ENCODE results near the gene TMEM132D.

The TMEM132D gene

DNA sequence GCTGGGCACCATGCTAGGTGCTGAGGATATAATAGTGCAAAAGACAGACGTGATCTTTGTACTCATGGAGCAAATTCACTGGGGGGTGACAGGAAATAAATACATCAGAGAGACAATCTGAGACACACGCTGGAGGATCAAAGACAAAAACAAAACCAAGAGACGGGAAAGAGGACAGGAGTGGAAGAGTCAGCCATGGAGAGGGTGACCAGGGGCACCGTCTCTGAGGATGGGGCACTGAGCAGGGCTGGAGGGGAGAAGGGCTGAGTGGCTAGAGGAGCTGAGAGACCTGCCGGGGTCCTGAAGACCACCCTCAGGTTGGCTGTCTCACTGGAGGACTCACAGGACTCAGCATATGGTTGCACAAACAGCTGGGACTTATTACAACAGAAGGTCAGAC, 81.9 kb downstream of the TMEM132D start:
- no peak for DNase-seq

DNA sequence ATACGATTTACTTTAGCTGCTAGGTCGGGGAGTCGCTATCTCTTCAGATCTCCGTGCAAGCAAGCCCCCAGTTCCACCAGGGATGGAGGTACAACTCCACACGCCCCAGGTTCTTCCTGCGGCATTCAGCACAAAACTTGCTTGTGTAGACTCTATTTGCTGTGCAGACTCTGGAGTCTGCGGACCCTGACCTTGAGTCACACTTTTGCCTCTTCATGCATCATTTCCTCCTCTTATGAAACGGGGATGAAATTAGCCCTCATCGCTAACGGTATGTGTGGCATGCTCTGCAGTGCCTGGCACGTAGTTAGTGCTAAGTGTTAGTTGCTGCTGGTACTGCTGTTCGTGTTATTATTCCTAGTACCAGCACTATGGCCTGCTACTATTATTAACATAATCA, 84.4 kb downstream of the TMEM132D start:
- no peak for DNase-seq

DNA sequence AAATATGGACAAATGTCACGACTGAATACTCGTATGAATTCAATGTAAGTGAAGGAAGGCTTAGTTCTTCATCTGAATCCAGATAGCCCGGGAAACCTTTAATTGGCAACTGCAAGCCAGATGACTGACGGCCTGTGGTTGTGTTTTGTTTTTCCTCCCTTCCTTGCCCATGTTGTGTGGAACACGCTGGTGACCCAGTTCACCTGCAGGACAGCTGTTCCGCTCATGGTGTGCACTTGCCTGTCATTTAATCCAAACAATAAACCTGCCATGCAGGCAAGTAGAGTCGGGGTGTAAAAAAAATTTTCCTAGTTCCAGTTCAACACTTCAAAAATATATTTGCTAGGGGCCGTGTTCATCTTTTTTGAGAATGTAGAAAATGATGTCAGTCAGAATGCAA, 88.0 kb downstream of the TMEM132D start:
- DNase-seq: peak; percentile 33 to 34

DNA sequence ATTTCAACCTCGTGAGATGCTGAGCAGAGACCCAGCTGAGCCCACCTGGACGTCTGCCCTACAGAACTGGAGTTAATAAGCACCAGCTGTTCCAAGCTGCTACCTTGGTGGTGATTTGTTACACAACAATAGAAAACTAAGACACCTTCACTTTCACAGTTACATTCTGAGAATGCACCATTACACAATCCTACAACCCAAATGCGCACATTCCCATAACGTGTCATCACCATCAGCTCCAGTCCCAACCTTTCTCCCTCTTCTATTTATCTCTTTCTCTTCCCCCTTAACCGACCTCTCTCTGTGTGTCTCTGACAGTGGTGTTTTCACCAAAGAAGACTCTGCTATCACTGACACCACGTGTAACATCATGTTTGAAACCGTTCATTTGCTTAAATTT, 91.9 kb downstream of the TMEM132D start:
- no peak for DNase-seq

DNA sequence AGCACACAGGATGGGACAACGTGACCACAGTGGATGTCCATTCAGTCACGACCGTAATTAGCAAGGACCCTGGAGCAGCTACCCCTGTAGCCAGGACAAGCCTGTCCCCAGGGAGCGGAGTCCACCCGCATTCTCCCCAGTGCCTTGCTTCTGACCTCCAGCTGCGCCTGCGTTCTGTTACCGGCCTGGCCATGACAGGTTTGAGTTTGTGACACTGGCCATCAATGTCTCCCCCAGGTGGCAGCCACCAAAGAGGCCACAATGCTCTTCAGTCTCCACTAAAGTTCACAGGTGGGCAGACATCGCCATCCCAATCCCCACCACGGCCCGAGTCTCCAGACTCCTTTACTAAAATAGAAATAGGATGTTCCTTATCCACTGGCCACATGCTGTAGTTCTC, 96.7 kb downstream of the TMEM132D start:
- DNase-seq: no peak

DNA sequence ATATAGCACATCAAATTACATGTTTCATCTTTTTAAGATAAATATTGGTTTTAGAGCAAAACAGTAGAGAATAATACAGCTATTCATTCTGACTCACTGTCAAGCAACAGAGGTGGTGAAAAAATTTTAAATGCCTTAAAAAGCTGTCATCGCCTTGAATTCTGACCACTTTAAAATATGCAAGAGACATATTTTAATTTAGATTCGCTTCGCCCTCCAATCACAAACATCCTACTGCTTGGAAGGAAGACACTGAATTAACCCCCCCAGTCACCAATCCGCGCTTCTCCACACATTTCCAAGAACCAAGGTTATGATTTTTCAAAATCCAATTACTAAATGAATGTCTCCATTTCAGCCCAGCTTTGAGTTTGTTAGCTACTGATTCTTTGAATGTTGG, 112.4 kb downstream of the TMEM132D start:
- DNase-seq: no peak

DNA sequence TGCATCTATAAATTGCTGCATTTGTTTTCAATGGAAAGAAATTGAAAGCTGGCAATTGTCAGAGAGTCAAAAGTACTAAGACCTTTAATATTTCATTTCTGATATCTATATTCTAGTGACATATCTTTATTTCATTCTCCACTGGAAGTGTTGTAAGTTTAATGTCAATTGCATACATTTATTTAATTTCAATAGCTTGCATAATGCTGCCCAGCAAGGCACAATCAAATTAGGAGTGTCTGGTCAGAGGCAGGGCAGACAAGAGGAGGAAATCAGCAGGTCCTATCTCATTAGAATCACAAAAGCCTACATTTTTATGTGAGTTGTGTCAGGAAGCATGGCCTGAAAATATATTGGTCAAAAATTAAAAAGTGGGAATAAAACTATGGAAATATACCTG, 112.9 kb downstream of the TMEM132D start:
- DNase-seq: no peak

DNA sequence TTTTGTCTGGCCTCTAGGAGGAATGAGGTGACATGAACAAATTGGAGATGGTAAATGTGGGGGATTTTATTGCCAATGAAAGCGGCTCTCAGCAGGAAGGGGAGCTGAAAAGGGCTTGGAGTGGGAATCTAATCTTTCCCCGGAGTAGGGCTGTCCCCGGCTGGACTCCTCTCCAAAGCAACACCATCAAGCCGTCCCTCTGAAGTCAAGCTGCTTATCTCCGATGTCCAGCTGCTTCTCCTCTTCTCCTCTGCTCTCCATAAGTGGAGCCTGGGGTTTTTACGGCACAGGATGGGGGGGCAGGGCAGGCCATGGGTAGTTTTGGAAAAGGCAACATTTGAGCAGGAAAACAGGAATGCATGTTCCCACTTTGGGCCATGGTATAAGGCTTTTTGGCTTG, 113.5 kb downstream of the TMEM132D start:
- no peak for DNase-seq

DNA sequence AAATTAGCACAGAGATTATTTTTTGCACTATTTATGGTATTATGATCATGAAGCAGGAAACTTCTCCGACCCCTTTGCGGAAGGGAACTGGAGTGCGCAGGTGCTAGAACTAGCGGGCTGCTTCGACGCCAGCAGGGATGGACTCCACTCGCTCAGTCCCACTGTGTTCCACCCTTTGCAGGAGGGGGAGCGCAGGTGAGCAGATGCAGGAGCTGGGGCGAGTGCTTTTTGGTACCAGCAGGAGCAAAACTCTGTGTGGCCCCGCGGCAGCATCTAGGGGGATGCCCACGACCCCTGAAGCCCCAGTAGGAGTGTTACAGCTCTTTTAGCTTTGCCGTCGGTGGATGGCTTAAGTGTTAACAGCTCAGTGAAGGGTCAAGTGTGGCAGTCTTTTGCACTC, 113.9 kb downstream of the TMEM132D start:
- no peak for DNase-seq

DNA sequence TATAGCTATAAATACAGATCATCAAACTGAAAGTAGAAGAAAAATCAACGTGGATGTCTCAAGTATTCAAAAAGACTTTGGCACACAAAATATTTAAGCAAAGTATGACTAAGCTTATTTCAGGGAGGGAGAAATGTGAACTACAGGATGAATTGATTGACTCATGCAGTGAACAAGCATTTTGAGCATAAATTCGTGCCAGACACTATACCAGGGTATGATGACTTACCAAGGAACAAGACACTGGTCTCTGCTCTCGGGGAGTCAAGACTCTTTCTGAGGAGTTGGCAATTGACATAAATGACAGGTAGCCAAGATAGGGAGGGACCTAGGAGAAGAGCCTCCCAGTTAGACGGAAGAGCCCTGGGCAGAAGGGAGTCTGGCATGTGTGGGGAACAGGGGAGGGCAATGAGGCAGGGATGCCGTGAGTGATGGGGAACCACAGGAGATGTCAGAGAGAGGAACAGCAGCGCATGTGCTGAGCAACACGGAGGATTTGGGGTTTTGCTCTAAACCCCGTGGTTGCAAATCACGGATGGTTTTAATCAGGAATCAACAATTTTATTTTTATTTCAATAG, 115.2 kb downstream of the TMEM132D start:
- DNase-seq: no peak

DNA sequence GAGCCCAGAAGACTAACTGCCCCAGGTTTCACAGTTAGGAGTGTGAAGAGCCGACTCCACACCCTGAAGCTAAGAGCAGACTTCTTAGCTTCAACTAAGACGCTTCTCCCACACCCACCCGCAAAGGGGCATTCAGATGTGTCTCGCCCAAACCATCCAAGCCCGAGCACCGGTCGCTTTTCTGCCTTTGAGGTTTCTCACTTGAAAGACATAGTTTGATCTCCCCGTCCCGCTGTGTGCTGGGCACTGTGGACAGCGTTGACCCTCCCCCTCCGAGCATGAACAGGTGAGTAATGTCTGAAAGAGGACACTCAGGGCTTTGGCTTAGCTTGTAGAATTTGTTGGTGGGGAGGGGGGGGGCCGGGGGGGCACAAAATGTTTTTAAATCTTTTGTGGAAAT, 123.8 kb downstream of the TMEM132D start:
- no peak for DNase-seq

DNA sequence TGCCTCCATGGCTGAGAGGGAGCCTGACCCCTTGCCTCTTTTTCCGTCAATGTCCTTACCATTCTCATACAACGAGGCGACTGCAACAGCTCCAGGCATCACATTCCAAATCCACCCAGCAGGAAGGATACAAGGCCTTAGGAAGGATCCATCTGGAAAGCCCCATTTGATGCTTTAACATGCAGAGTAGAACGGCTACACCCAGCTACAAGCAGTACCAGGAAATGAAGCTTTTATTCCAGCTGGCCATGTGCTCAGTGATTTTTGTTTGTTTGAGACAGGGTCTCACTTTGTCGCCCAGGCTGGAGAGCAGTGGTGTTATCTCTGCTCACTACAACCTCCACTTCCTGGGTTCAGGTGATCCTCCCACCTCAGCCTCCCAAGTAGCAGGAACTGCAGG, 124.8 kb downstream of the TMEM132D start:
- DNase-seq: no peak

DNA sequence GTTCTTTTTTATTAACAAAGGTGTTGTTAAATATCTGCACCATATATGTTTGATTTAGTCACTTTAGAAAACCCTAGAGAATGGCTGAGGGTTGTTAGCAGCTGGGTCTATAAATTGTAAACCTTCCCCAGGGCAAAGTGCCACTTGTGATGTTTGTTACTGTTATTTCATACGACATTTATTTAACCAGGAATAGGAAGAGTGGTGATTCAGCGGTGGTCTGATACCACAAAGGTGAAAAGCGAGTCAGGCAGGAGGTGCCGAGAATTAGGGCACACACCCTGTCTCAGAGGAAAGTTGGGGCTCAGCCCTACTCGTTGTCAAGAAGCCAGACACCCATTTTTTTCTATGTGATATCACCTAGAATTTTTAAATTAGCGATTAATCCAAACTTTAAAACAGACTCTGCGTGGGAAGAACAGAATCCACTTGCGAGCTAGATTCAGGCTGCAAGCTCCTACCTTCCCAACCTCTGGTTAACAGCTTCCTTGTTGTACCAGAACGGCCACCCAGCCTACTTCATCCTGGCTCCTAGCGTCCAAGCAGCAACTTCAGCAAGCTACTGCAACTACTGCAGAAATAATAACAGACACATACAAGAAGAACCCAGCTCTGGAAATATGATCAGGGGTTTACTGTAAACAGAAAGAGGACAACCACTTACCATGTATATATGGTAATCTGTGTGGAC, 126.7 kb downstream of the TMEM132D start:
- no peak for DNase-seq

DNA sequence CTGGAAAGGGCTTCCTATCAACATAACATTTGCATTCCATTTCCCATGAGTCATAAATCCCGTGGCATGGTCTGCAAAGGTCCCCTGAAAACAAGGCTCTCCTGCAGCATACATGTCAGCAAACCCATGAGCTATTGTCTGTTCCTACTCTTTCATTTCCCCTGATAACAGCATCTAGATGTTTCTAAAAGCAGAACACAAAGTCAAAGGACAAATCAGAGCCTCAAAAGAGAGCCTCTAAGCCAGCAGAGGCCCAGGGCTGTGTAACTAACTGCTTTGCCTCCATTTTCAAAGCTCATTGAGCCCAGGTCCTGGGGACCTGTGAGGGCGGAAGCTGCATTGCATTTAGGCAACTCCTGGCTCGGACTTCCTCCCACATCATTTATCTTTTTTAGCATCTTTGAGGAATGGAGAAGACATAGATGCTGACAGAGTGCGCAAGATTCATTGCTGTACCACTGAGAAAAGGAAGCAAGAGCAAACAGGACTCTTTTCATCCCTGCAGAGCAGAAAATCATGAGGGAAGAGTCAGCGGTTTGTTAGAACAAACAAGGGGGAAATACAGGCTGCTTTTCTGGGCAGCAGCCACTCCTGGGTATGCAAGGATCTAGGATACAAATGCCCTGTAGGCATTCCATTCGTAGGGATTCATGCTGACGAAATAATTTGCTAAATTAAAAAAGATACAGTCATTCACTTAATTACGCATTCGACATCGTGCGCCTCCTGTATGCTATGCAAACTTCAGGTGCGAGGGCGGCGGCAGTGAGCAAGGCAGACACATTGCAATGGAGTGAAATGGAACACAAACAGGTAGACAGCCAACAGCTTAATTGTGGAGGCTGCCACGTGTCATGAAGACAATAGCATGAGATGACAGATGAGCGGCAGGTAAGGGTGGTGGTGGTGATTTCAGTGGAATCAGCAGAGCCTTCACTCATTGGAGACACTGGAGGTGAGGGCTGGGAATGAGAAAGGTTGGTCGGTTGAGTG, 131.0 kb downstream of the TMEM132D start:
- no peak for DNase-seq

DNA sequence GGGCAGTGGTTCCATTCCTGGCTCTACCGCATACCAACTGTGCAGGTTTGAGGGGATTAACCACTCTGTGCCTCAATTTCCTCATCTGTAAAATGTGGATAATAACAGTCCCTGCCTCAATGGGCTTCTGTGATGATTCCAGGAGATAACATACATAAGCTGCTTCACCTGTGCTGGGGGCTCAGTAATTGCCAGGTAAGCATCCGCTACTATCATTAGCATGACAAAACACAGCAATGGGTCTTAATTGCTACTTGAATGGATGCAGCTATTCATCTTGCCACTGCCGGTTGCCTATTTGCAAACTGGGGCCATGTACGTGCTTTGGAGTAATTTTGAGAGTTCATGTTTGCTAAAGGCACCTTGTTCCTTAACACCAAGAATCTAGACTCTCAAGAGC, 132.6 kb downstream of the TMEM132D start:
- DNase-seq: no peak

DNA sequence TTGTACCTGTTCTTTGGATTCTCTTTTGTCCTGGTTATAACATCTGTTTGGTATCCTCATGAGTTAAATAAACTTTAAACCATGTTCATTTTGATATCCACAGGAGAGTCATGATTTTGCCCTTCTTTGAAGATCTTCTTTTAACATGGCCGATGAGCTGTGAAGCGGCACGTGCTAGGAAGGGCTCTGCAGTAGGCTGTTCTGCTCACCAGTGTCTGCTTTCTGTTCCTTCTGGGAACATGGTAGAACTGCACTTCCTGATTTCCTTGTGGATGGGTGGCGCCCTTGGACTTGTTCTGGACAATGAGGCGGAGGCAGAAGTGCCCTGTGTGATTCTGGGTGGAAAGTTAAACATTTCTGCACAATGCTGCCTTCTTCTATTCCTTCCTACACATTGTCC, 138.1 kb downstream of the TMEM132D start:
- DNase-seq: no peak

DNA sequence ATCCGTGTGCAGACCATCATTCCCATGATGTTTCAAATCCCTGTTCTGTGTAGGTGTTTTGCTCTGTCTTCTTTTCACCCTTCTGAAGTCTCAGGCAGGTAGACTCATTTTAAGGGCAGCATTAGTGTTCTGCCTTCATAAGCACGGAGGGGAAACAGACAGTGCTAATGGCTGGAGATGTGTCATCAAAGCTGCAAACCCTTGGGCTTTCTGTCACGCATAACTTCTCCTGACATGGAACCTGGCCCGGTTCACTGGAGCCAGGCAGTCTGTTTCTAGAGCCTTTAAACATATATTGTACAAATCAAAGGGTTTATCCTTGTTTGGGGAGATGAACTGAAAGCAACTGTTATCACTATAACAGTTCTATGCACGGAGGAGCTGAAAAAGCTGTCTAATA, 141.4 kb downstream of the TMEM132D start:
- no peak for DNase-seq

DNA sequence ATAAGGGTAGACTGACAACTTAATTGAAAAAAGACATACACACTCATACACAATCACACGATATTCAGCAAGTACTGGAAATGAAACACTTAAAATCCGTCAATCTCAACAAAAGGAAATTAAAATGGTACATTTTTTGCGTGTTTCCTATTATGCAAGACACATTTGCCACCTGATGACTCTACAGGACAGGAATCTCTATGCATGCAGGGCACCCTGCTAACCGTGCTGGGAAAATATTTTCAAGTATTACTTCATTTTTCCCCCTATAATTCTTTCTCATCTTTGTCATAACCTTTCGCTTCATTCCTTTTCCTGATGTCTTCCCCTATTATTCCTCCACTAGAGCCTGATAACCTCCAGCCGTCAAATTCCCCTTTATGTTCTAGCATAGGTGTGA, 150.2 kb downstream of the TMEM132D start:
- DNase-seq: no peak

DNA sequence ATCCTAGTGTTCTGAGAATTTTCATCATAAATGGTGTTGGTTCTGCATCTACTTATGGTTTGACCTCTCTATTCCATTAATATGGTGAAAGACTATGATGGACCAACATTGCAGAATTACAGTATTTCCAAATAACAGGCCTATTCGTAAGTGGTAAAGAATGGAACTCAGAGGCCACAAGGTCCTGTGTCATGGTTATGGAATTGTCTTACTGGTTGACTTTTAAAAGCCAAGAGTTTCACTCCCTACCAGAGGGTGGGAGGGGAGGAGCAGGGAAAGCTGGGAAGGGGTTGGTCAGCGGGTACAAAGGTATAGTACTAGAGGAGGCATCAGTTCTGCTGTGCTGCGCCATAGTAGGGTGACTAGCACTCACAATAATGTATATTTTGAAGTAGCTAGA, 153.4 kb downstream of the TMEM132D start:
- DNase-seq: no peak

DNA sequence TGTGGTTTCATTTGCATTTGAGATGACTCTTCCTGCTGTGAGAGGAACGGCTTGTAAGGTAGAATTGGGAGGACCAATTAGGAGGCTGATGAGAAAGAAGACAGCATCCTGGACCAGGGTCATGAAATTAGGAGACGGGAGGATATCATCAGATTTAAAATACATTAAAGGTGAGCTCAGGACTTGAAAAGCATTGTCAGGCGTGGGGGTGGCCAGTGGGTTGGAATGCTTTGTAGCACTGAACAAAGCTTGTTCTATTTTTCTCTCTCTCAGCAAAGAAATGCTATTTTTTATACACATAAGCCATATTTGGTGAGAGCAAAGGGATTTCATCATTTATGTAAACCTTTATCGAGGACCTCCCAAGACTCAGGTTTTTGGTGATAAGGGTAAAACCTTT, 157.5 kb downstream of the TMEM132D start:
- no peak for DNase-seq

DNA sequence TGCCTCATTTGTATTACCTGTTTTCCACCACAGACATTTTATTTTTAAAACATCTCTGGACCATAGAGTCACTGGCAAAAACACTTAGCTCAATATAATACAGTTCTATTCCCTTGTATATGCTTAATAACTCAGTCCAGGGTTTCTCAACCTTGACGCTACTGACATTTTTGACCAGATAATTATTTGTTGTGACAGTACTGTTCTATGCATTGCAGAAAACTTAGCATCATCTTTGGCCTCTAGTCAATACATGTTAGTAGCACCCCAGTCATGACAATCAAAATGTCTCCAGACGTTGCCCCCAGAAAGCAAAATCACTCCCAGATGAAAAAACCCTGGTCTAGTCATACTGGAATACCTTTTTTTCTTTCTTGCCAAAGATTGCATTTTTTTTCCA, 174.7 kb downstream of the TMEM132D start:
- no peak for DNase-seq

DNA sequence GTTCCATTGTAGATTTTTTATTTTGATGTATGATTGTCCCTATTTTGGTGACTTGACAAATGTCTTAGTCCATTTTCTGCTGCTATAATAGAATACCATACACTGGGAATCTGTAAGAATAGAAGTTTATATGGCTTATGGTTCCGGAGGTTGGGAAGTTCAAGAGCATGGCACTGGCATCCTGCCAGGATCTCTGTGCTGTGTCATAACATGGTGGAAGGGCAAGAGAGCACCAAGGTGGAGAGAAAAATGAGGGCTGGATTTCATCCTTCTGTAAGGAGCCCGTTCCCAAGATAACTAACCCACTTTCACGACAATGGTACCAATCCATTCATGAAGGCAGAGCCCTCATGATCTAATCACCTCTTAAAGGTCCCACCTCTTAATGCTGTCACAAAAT, 176.7 kb downstream of the TMEM132D start:
- no peak for DNase-seq

DNA sequence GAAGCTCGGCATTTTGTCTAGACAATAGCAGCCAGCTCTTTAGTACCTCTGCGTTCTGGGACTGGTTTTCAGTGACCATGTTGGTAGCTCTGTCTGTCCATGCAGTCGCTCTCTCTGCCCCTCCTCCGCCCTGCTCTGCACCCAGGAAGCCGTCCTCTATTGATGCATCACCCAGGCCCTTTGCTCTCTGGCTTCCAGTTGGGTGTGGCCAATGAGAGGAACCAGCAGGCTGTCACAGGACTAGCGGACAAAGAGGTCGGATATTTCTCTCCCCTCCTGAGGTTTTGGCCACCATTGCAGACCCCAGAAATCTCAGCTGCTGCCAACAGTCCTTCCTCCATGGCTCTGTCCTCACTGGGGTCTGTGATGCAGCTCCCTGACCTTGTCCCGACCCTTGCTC, 180.6 kb downstream of the TMEM132D start:
- no peak for DNase-seq

DNA sequence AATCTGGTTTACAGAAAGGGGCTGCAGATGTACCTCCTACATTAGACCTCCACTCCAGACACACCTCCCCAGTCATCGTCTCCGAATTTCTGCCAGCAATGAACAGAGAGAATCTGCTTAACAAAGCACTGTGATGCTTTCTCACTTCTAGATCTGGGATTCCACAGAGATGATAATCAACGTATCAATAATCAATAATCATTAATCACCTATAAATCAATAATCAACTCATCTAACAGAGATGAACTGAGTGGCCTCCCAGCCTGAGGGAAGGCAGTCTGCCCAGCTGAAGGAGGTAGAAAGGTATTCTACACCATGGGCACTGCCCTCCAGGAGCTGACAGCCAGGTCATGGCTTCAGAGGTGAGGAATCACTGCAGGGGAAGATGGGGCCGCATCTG, 183.2 kb downstream of the TMEM132D start:
- no peak for DNase-seq
